GM18520 (cell line): ENCODE measurements around the gene FAM228B.

ENCODE experiments used
- ATAC-seq: cut with Tn5 transposase; IDR thresholded peaks from one replicate; pipeline ENCODE4 v1.9.1; 2021; ENCODE audit not compliant: unreplicated experiment

The FAM228B gene

GRCh38 chr2:24200799-24201198, 77.5 kb downstream of the FAM228B start:
- no peak for ATAC-seq

GRCh38 chr2:24203029-24203786, 79.9 kb downstream of the FAM228B start:
- ATAC-seq, result no peak

- no peak for ATAC-seq
Measured at GRCh38 chr2:24203787-24204150, 80.5 kb downstream of the FAM228B start.

DNA sequence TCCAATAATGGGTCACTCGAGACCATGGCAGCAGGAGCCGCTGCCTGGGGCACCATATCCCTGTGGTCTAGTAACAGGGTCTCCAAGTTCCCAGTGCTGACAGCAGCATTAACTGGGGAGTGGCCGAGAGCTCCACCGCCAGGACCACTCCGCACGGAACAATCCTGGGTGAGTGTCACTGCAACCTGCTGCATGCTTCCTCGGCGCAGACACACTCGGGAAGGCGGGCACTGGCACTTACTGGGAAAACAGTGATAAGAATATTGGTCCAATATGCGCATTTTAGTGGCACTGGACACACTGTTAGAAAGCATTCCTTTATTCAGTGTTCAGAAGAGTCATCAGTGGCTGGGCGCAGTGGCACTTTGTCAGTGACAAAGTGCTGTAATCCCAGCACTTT, 81.2 kb downstream of the FAM228B start:
- ATAC-seq, result no peak

DNA sequence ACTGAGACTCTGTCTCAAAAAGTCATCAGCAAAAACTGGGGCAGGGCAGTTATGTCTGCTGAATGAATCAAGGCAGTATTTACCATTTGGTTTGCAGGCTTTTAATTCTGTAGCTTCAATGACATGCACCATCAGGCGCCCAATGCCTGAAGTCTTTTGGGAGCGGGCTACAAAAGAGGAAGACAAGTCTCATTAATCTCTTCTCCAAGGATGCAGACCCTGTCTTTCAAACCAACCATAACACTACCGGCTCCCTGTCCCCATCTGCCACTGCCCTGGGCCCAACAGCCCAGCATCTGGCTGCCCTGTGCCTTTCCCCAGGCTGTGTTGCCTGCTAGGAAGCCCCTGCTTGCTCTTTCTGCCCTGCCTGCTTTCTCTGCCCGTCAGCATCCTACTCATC, 81.9 kb downstream of the FAM228B start:
- ATAC-seq, result no peak

DNA sequence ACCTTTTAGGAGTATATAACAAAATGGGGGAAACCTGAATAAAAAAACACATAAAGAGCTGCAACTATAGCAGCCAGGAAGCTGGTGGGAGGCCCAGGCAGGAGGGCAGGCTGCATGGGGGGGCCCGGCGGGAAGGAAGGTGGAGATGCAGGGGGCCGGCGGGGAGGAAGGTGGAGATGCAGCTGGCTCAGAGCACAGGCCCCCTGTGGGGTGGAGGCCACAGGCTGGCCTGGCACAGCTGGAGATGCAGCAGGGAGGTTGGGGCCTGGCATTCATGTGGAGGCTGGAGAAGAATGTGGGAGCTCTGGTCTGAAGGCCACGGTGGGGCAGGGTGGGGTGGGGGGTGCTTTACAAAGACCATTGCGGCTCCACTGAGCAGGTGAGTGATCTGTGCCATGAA, 83.0 kb downstream of the FAM228B start:
- ATAC-seq, result no peak

DNA sequence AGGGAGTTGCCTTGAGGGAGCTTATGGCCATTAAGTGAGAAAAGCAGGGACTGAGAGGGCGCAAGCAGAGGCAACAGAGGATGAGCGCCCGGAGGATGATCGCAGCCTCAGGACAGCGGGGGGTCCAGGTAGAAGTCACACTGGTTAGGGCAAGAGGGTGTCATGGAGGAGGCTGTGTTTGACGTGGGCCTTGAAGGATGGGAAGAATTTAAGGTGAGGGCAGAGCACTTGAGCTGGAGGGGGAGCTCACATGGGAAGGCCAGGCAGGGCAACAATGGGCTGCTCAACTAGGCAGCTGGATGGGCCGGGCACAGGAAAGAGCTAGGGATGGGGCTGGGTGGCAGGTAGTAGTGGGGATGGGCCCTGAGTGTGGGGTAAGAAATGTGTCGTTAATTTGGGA, 83.4 kb downstream of the FAM228B start:
- no peak for ATAC-seq

GRCh38 chr2:24207359-24207758, 84.1 kb downstream of the FAM228B start:
- no peak for ATAC-seq

DNA sequence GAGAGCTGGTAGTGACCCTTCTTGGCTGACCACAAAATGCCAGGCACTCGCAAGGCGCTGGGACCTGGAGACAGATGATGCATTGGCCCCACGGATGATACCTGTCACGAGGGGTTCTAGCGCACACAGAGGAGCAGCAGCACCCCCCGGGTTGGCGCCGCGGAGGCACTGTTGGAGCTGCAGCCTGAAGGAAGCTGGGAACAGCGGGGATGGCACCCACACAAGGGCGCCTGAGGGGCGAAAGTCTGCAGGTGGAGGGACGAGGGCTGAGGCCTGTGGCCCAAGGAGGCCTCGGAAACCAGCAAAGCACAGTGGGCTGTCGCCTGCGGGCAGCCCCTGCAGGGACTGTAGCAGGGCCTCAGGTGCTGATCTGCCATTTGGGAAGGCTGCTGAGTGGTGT, 85.2 kb downstream of the FAM228B start:
- no peak for ATAC-seq

DNA sequence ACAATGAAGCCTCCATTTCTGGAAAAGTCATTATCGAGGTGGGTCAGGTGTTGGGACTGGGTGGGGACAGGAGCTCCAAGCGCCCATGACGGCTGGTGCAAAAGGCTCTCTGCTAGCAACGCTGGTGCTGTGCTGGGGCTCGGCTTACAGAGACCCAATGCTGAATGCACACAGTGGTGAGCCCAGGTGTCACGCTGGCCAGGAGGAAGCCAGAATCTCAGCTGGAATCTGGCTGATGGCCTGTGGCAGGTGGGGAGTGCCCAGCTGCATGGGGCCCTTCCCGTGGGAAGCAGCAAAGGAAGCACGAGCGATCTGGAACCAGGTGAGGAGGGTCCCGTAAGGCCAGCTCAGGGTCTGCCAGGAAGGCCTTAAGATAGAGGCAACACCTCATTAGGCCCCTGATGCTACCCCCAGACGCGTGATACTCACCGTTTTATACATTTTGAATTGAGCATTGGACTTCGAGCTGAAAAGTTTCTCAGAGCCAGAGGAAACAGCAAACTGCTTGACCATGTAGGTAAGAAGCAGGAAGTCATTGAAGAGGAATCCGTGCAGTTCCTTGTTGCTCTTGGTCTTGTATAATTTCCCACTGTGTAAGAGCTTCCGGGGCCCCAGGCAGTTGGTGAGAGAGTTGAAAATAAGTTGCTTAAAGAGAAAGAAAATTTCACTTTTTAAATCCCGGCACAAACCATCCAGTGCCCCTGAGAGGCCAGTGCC, 86.3 kb downstream of the FAM228B start:
- no peak for ATAC-seq

- ATAC-seq, result no peak
Measured at GRCh38 chr2:24210106-24210455, 86.8 kb downstream of the FAM228B start.

GRCh38 chr2:24210723-24211122, 87.5 kb downstream of the FAM228B start:
- no peak for ATAC-seq

GRCh38 chr2:24211408-24211807, 88.1 kb downstream of the FAM228B start:
- ATAC-seq, result no peak

- peak; percentile 96 for ATAC-seq
Measured at GRCh38 chr2:24214880-24215279, 91.6 kb downstream of the FAM228B start.
